Measurements from ENCODE around the gene SSH3.

- TF ChIP-seq REST (IDR thresholded peaks at IDR 0.05; ENCODE audit: low read depth): no peak
- no peak for TF ChIP-seq NFIC (IDR thresholded peaks at IDR 0.05)
- TF ChIP-seq MAX (IDR thresholded peaks at IDR 0.05): no peak
These were observed 26.5 kb upstream of the SSH3 start for GRCh38 chr11:67276781-67277230.
